Astrocyte of the spinal cord (primary cell): ENCODE results near the gene FBXL19.

Experiments used
- DNase-seq: peaks from one replicate; pipeline ENCODE4 v3.0.0; 2011; ENCODE audit warnings: low read depth, low spot score
- H3K4me3 ChIP-seq: 2 replicates; pipeline ENCODE4 v1.5.1; 2011; ENCODE audit warnings: low read depth, mild to moderate bottlenecking, low read length, moderate library complexity
- CTCF ChIP-seq: IDR thresholded peaks from 2 replicates; pipeline ENCODE4 v1.5.1; 2012; ENCODE audit warnings: low read depth, mild to moderate bottlenecking, low read length, inconsistent platforms
- in situ Hi-C: cut with HindIII; loops from 2 replicates; pipeline ENCODE4 v1.10.0; 2017; ENCODE audit warnings: low sequenced_read_pairs

Gene FBXL19

GRCh38 chr16:30923554-30924075 is at the start of gene FBXL19:
Gene FBXL19, plus strand, starts transcription at chr16:30923572. Its CDS starts 2,183 bp downstream, at chr16:30925755.
- peak within 1 kb of the TSS; percentile 94 for H3K4me3 ChIP-seq
- no peak for DNase-seq
- in situ Hi-C loops = no loop called here
- TF ChIP-seq CTCF = no peak

GRCh38 chr16:30874244-30874820 is 49.0 kb upstream of the FBXL19 start:
- no peak for DNase-seq
- in situ Hi-C loops = no loop called here
- TF ChIP-seq CTCF = no peak
- H3K4me3 ChIP-seq = peak overlapping the region; percentile 89

- peak; percentile 93 for DNase-seq
Measured at GRCh38 chr16:30874821-30875717, 48.3 kb upstream of the FBXL19 start.

GRCh38 chr16:30875871-30876801 is 47.2 kb upstream of the FBXL19 start:
- DNase-seq = no peak
- in situ Hi-C loops = loop anchor here (25.0 kb wide), 1 partner anchor 89 kb away; the partner anchor contains the start of gene ZNF629
- TF ChIP-seq CTCF = no peak
- H3K4me3 ChIP-seq = peak overlapping the region; percentile 89

More at GRCh38 chr16:30874821-30875717, 48.3 kb upstream of the FBXL19 start:
- TF ChIP-seq CTCF = no peak
- in situ Hi-C loops = loop anchor here (25.0 kb wide), 1 partner anchor 88 kb away; the partner anchor contains the start of gene ZNF629
- H3K4me3 ChIP-seq = peak overlapping the region; percentile 89

- no peak for TF ChIP-seq CTCF
- no peak for DNase-seq
- no peak overlapping the region for H3K4me3 ChIP-seq
- in situ Hi-C loops = loop anchor here (25.0 kb wide), 1 partner anchor 90 kb away; the partner anchor contains the start of gene ZNF629
Measured at GRCh38 chr16:30876867-30877266, 46.5 kb upstream of the FBXL19 start.
